Measurements from ENCODE around the gene B3GALNT2.

Gene B3GALNT2

DNA sequence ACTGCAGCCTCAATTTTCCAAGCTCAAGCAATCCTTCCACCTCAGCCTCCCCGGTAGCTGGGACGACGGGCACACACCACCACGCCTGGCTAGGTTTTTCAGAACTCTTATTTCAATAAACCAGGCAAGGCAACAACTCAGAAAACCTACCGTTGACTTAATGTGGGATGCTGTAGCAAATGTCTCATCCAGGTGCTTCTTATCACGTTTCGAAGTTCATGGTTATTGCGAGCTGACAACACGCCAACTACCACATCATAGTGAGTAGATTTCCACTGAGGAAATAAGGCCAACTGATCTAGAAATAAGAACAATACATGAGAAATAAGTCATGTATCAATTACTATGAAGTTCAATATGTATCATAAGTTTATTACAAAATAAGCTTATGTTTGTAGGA lies 9.7 kb downstream of the B3GALNT2 start:
- no peak for TF ChIP-seq EZH2 (optimal IDR thresholded peaks at IDR 0.05; ENCODE audit: low read depth, low read length)
- TF ChIP-seq, protein P1, sequence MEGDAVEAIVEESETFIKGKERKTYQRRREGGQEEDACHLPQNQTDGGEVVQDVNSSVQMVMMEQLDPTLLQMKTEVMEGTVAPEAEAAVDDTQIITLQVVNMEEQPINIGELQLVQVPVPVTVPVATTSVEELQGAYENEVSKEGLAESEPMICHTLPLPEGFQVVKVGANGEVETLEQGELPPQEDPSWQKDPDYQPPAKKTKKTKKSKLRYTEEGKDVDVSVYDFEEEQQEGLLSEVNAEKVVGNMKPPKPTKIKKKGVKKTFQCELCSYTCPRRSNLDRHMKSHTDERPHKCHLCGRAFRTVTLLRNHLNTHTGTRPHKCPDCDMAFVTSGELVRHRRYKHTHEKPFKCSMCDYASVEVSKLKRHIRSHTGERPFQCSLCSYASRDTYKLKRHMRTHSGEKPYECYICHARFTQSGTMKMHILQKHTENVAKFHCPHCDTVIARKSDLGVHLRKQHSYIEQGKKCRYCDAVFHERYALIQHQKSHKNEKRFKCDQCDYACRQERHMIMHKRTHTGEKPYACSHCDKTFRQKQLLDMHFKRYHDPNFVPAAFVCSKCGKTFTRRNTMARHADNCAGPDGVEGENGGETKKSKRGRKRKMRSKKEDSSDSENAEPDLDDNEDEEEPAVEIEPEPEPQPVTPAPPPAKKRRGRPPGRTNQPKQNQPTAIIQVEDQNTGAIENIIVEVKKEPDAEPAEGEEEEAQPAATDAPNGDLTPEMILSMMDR (IDR thresholded peaks at IDR 0.05; ENCODE audit: low read length), result no peak
- TF ChIP-seq EZH2phosphoT487 (IDR thresholded peaks at IDR 0.05; ENCODE audit: low read length), result no peak
- H4K20me1 ChIP-seq (ENCODE audit: insufficient read depth, low read length), result peaks cover 8% of the 10 kb centered on the region
- H3K4me3 ChIP-seq (ENCODE audit: low read length), result no peak overlapping the region
- H3K27me3 ChIP-seq (replicated peaks; ENCODE audit: insufficient read depth, low read length), result no peaks in the 10 kb centered on the region
- peaks cover 14% of the 10 kb centered on the region for H3F3A ChIP-seq (ENCODE audit: insufficient read depth, low read length)
- H3K27ac ChIP-seq (ENCODE audit: low read length), result no peak overlapping the region
- peaks cover 19% of the 10 kb centered on the region for H3K4me1 ChIP-seq (ENCODE audit: low read length)
- no peak overlapping the region for H3K4me2 ChIP-seq (ENCODE audit: low read depth, low read length)
- no peaks in the 10 kb centered on the region for H3K9me2 ChIP-seq (replicated peaks; ENCODE audit: insufficient read depth, low read length)
- H3K79me2 ChIP-seq (ENCODE audit: low read length), result peaks cover 44% of the 10 kb centered on the region
- H3K9ac ChIP-seq (ENCODE audit: low read length), result no peak overlapping the region
- H3K9me3 ChIP-seq (replicated peaks; ENCODE audit: insufficient read depth, low read length), result no peaks in the 10 kb centered on the region
- peaks cover 7% of the 10 kb centered on the region; the same call in 1 of the 2 replicates for H3K36me3 ChIP-seq (replicated peaks; ENCODE audit: insufficient read depth, low read length)
- H2AFZ ChIP-seq (ENCODE audit: low read length), result no peak overlapping the region
- DNase-seq, result no peak

DNA sequence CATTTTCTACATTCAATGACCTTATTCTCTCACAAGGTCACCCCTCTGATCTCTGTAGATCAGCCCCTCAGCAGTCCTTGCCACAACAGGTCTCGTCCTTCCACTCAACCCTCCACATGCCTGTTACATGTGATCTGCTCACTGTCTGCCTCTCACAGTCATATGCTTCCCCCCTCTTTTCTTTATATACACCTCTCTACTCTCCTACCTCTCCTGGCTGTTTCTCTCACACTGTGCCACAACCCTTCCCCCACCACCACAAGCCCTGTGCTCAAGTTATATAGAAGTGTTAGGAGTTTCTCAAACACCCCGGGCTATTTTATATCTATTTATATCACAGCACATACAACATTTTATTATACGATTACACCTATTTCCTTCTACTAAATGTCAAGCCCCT lies 12.6 kb downstream of the B3GALNT2 start:
- peaks cover 4% of the 10 kb centered on the region; the same call in 1 of the 2 replicates for H4K20me1 ChIP-seq (ENCODE audit: insufficient read depth, low read length)
- H3K79me2 ChIP-seq (ENCODE audit: low read length), result peaks cover 15% of the 10 kb centered on the region
- peaks cover 7% of the 10 kb centered on the region; the same call in 1 of the 2 replicates for H3K36me3 ChIP-seq (replicated peaks; ENCODE audit: insufficient read depth, low read length)
- no peak overlapping the region for H3K27ac ChIP-seq (ENCODE audit: low read length)
- H3K9me2 ChIP-seq (replicated peaks; ENCODE audit: insufficient read depth, low read length), result no peaks in the 10 kb centered on the region
- H3K9ac ChIP-seq (ENCODE audit: low read length), result no peak overlapping the region
- H3K4me2 ChIP-seq (ENCODE audit: low read depth, low read length), result no peak overlapping the region
- H3F3A ChIP-seq (ENCODE audit: insufficient read depth, low read length), result peaks cover 14% of the 10 kb centered on the region
- peaks cover 19% of the 10 kb centered on the region for H3K4me1 ChIP-seq (ENCODE audit: low read length)
- no peaks in the 10 kb centered on the region for H3K9me3 ChIP-seq (replicated peaks; ENCODE audit: insufficient read depth, low read length)
- H3K27me3 ChIP-seq (replicated peaks; ENCODE audit: insufficient read depth, low read length), result no peaks in the 10 kb centered on the region
- H2AFZ ChIP-seq (ENCODE audit: low read length), result no peak overlapping the region
- DNase-seq, result no peak
- no peak overlapping the region for H3K4me3 ChIP-seq (ENCODE audit: low read length)
- TF ChIP-seq, protein P1 (IDR thresholded peaks at IDR 0.05; ENCODE audit: low read length), result no peak
- TF ChIP-seq EZH2 (optimal IDR thresholded peaks at IDR 0.05; ENCODE audit: low read depth, low read length), result no peak
- TF ChIP-seq EZH2phosphoT487 (IDR thresholded peaks at IDR 0.05; ENCODE audit: low read length), result no peak

DNA sequence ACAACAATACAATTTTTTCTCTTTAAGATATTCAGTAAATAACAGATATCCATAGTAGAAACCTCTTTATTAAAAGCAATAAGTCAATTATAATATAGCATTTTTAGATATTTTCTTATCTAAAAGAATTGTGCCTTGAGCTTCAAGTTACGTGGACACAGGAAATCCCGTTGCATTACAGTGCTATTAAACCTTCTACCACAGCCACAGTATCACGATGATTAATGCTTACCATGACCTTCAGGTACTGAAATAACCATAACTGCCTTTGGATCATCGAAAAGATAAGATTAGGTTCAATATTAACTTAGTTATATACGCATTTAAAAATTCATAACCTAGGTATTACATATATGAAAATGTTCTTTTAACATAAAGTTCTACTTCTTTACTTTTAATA lies 17.9 kb downstream of the B3GALNT2 start:
- H3K9me2 ChIP-seq (replicated peaks; ENCODE audit: insufficient read depth, low read length), result no peaks in the 10 kb centered on the region
- no peaks in the 10 kb centered on the region for H3K27me3 ChIP-seq (replicated peaks; ENCODE audit: insufficient read depth, low read length)
- no peak overlapping the region for H2AFZ ChIP-seq (ENCODE audit: low read length)
- no peak overlapping the region for H3K27ac ChIP-seq (ENCODE audit: low read length)
- H3K9ac ChIP-seq (ENCODE audit: low read length), result no peak overlapping the region
- H3K79me2 ChIP-seq (ENCODE audit: low read length), result peaks cover 3% of the 10 kb centered on the region; the same call in 1 of the 2 replicates
- H3K36me3 ChIP-seq (replicated peaks; ENCODE audit: insufficient read depth, low read length), result peaks cover 8% of the 10 kb centered on the region; the same call in 1 of the 2 replicates
- TF ChIP-seq EZH2 (optimal IDR thresholded peaks at IDR 0.05; ENCODE audit: low read depth, low read length) (no peak), EZH2phosphoT487 (IDR thresholded peaks at IDR 0.05; ENCODE audit: low read length) (no peak)
- TF ChIP-seq, protein P1 (IDR thresholded peaks at IDR 0.05; ENCODE audit: low read length), result no peak
- no peaks in the 10 kb centered on the region for H4K20me1 ChIP-seq (ENCODE audit: insufficient read depth, low read length)
- H3K4me1 ChIP-seq (ENCODE audit: low read length), result no peaks in the 10 kb centered on the region
- no peak for DNase-seq
- no peak overlapping the region for H3K4me3 ChIP-seq (ENCODE audit: low read length)
- no peaks in the 10 kb centered on the region for H3K9me3 ChIP-seq (replicated peaks; ENCODE audit: insufficient read depth, low read length)
- no peaks in the 10 kb centered on the region for H3F3A ChIP-seq (ENCODE audit: insufficient read depth, low read length)
- no peak overlapping the region for H3K4me2 ChIP-seq (ENCODE audit: low read depth, low read length)
